Breast epithelium (tissue), 4 donors: ENCODE results near the gene MFF. TPM values are rescaled to one million over a fixed set of nuclear protein-coding genes. Genes with fewer than 3 reads are reported as not detected.
"Not testable (repeated sequence)": the region's sequence is repeated elsewhere in the genome, so short reads cannot be mapped to it uniquely, and the experiment has no call there.

Experiments used
- DNase-seq, 2 donors: peaks; one replicate each; pipeline ENCODE4 v3.0.0-alpha.2; 2019; ENCODE audit warnings: low spot score in 2 of 2
- H3K27ac ChIP-seq, 2 donors: fragments of 200-600 bp; sonication (generic) in 1 of 2; one replicate each; pipeline ENCODE4 v1.5.1; 2016 to 2019; ENCODE audit warnings: mild to moderate bottlenecking in 1 of 2
- H3K27me3 ChIP-seq, 2 donors: fragments of 200-600 bp; sonication (generic) in 1 of 2; one replicate each; pipeline versions ENCODE4 v1.5.1 to v1.6.0; 2017 to 2019; ENCODE audit warnings: control low read depth in 1 of 2, mild to moderate bottlenecking in 1 of 2
- H3K36me3 ChIP-seq: fragments of 200-600 bp; one replicate; pipeline ENCODE4 v1.5.1; 2019
- H3K4me1 ChIP-seq, 2 donors: fragments of 200-600 bp; sonication (generic); one replicate each; pipeline ENCODE4 v1.5.1; 2016 to 2019; ENCODE audit warnings: control low read depth in 1 of 2
- H3K4me3 ChIP-seq, 3 donors: fragments of 200-600 bp; sonication (generic); 1 replicate in 2 of 3; 2 replicates in 1 of 3; pipeline ENCODE4 v1.5.1; 2016 to 2019; ENCODE audit warnings: mild to moderate bottlenecking in 3 of 3, moderate library complexity in 2 of 3
- H3K9me3 ChIP-seq, 2 donors: fragments of 200-600 bp; sonication (generic) in 1 of 2; one replicate each; pipeline ENCODE4 v1.5.1; 2016 to 2019; ENCODE audit warnings: control low read depth in 1 of 2
- CTCF ChIP-seq, 3 donors: fragments of 450-650 bp; IDR thresholded peaks; one replicate each; pipeline ENCODE4 v1.5.1; 2016 to 2017; ENCODE audit warnings: antibody characterized with exemption in 3 of 3, mild to moderate bottlenecking in 3 of 3, moderate library complexity in 3 of 3
- POLR2A ChIP-seq: fragments of 450-650 bp; IDR thresholded peaks from one replicate; pipeline ENCODE4 v1.6.1; 2016; ENCODE audit warnings: antibody characterized with exemption, mild to moderate bottlenecking, moderate library complexity
- POLR2AphosphoS5 ChIP-seq, 3 donors: sonication (generic); formaldehyde crosslinking; IDR thresholded peaks; one replicate each; pipeline ENCODE4 v1.6.1; 2017; ENCODE audit warnings: antibody characterized with exemption in 3 of 3
- intact Hi-C: fragments of 100-400 bp; cut with DNase I; formaldehyde crosslinking; loops from one replicate; pipeline ENCODE4 v1.15.1; 2023; ENCODE audit warnings: low total_unique reads
- total RNA-seq, 3 donors: library from RNA; depleted of rRNA; stranded (reverse); fragments of >200 nt; gene quantifications; one replicate each; pipeline ENCODE4 v1.1.0, GENCODE V29; 2016

Gene MFF
- total RNA-seq, 3 donors from 2014 or later, result 120 to 135 (median 122) TPM

GRCh38 chr2:227386630-227387029 lies 61.6 kb downstream of the MFF start:
- no peaks in the 10 kb centered on the region for H3K9me3 ChIP-seq

GRCh38 chr2:227387583-227387982 lies 62.5 kb downstream of the MFF start, which contains the start of gene SCYGR1:
TSS of gene SCYGR1 (minus strand) at chr2:227387949. CDS start at chr2:227387949, 0 bp downstream.
- not testable (repeated sequence) for H3K27me3 ChIP-seq, DNase-seq, H3K4me3 ChIP-seq, H3K9me3 ChIP-seq, H3K36me3 ChIP-seq, H3K4me1 ChIP-seq, H3K27ac ChIP-seq
- intact Hi-C loops, result loop anchor here (5.0 kb wide), 1 partner anchor 1735 kb away; no protein-coding TSS in a partner anchor

More at GRCh38 chr2:227386630-227387029, 61.6 kb downstream of the MFF start:
- intact Hi-C loops, result loop anchor here (5.0 kb wide), 1 partner anchor 1734 kb away; no protein-coding TSS in a partner anchor
- H3K27ac ChIP-seq, result no peak overlapping the region
- DNase-seq, result no peak
- H3K36me3 ChIP-seq, result no peaks in the 10 kb centered on the region
- no peak overlapping the region for H3K4me3 ChIP-seq
- H3K27me3 ChIP-seq, result no peaks in the 10 kb centered on the region
- no peak for TF ChIP-seq CTCF (IDR thresholded peaks at IDR 0.05)
- TF ChIP-seq POLR2AphosphoS5 (IDR thresholded peaks at IDR 0.05), result no peak
- TF ChIP-seq POLR2A, result no peak
- no peaks in the 10 kb centered on the region for H3K4me1 ChIP-seq

GRCh38 chr2:227388537-227389011 lies 63.5 kb downstream of the MFF start:
- no peaks in the 10 kb centered on the region for H3K4me1 ChIP-seq
- no peaks in the 10 kb centered on the region for H3K36me3 ChIP-seq
- no peak overlapping the region for H3K27ac ChIP-seq
- no peaks in the 10 kb centered on the region for H3K27me3 ChIP-seq
- H3K9me3 ChIP-seq, result no peaks in the 10 kb centered on the region
- H3K4me3 ChIP-seq, result no peak overlapping the region
- intact Hi-C loops, result loop anchor here (5.0 kb wide), 1 partner anchor 1736 kb away; no protein-coding TSS in a partner anchor
- DNase-seq, result no peak
- TF ChIP-seq POLR2AphosphoS5 (IDR thresholded peaks at IDR 0.05) (no peak), CTCF (IDR thresholded peaks at IDR 0.05) (no peak), POLR2A (no peak)

- H3K27ac ChIP-seq, result no peak overlapping the region
- no peaks in the 10 kb centered on the region for H3K9me3 ChIP-seq
- H3K4me3 ChIP-seq, result no peak overlapping the region
- intact Hi-C loops, result loop anchor here (5.0 kb wide), 1 partner anchor 1737 kb away; no protein-coding TSS in a partner anchor
- no peaks in the 10 kb centered on the region for H3K36me3 ChIP-seq
- no peaks in the 10 kb centered on the region for H3K27me3 ChIP-seq
- no peak for DNase-seq
- H3K4me1 ChIP-seq, result no peaks in the 10 kb centered on the region
- TF ChIP-seq CTCF (IDR thresholded peaks at IDR 0.05), result no peak
- no peak for TF ChIP-seq POLR2A
- TF ChIP-seq POLR2AphosphoS5 (IDR thresholded peaks at IDR 0.05), result no peak
Measured at GRCh38 chr2:227389231-227389630, 64.2 kb downstream of the MFF start.

- TF ChIP-seq CTCF (IDR thresholded peaks at IDR 0.05) (no peak), POLR2AphosphoS5 (IDR thresholded peaks at IDR 0.05) (no peak), POLR2A (no peak)
- Histone ChIP-seq H3K9me3 (no peaks in the 10 kb centered on the region), H3K27me3 (no peaks in the 10 kb centered on the region), H3K4me1 (no peaks in the 10 kb centered on the region), H3K27ac (no peak overlapping the region), H3K4me3 (no peak overlapping the region), H3K36me3 (no peaks in the 10 kb centered on the region)
- intact Hi-C loops, result loop anchor here (5.0 kb wide), 1 partner anchor 1737 kb away; no protein-coding TSS in a partner anchor
- no peak for DNase-seq
Measured at GRCh38 chr2:227389661-227390060, 64.6 kb downstream of the MFF start.
